ENCODE results near the gene DHDH. TPM values are rescaled to one million over a fixed set of nuclear protein-coding genes. Genes with fewer than 3 reads are reported as not detected.
A peak's percentile ranks its signal among the peaks of the same experiment; 100 is the strongest.

DHDH gene
- total RNA-seq, 6 donors from 2014 or later: 1.9 to 6.3 (median 2.8) TPM

DNA sequence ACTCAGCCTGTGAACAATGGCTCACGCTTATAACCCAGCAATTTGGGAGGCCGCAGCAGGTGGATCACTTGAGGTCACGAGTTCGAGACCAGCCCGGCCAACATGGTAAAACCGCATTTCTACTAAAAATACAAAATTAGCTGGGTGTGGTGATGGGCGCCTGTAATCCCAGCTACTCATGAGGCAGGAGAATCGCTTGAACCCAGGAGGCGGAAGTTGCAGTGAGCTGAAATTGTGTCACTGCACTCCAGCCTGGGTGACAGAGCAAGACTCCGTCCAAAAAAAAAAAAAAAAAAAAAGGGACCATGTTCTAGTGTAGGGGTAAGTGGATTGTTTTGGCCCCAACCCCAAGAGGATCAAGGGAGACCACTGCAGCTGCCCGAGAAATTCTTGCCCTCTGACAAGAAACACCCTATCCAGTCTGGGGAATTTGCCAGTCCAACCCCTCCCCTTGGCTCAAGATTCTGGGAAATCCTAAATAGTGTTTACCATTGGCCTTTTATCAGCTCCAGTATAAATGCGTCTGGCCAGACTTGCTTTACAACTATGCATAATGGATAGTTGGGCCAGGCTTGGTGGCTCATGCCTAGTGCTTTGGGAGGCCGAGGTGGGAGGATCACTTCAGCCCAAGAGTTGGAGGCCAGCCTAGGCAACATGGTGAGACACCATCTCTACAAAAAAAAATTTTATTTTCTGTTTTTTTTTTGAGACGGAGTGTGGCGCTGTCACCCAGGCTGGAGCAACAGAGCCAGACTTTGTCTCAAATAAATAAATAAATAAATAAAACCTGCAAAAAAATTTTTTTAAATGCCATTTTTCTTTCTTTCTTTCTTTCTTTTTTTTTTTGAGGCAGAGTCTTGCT, 5.1 kb upstream of the DHDH start:
- no peak for TF ChIP-seq POLR2A (IDR thresholded peaks at IDR 0.05)
- no peak for TF ChIP-seq CTCF (IDR thresholded peaks at IDR 0.05)
- TF ChIP-seq POLR2AphosphoS5 (IDR thresholded peaks at IDR 0.05): peak; percentile 22 to 54
- peak in 1 of 4 donors; percentile 83 for TF ChIP-seq EP300 (IDR thresholded peaks at IDR 0.05)
- Histone ChIP-seq H3K27me3 (no peaks in the 10 kb centered on the region), H3K4me3 (no peak overlapping the region), H3K4me1 (peaks cover 3 to 21% (median 11%) of the 10 kb centered on the region in 4 donors), H3K27ac (peak overlapping the region in 3 of 4 donors; percentile 66 to 73 (median 68)), H3K36me3 (peaks cover 0 to 3% (median 0%) of the 10 kb centered on the region in 4 donors), H3K9me3 (no peaks in the 10 kb centered on the region)
- peak in 1 of 2 donors; percentile 80 for DNase-seq
- ATAC-seq (ENCODE audit: low FRiP score in 2 of 2): peak; percentile 28 to 74
- WGBS, 2 donors: 57 to 63% methylated on average over 15 of the region's 15 CpGs

- TF ChIP-seq CTCF (IDR thresholded peaks at IDR 0.05): no peak
- TF ChIP-seq EP300 (IDR thresholded peaks at IDR 0.05): no peak
- TF ChIP-seq POLR2A (IDR thresholded peaks at IDR 0.05): no peak
- no peak for TF ChIP-seq POLR2AphosphoS5 (IDR thresholded peaks at IDR 0.05)
- Histone ChIP-seq H3K36me3 (no peaks in the 10 kb centered on the region), H3K9me3 (no peaks in the 10 kb centered on the region), H3K4me1 (peaks cover 0 to 18% (median 7%) of the 10 kb centered on the region in 4 donors), H3K27ac (no peak overlapping the region), H3K4me3 (no peak overlapping the region), H3K27me3 (no peaks in the 10 kb centered on the region)
- no peak for ATAC-seq (ENCODE audit: low FRiP score in 2 of 2)
- peak in 1 of 2 donors; percentile 77 for DNase-seq
- WGBS, 2 donors: 88 to 93% methylated on average over 18 to 19 of the region's 19 CpGs
These were observed 1.3 kb downstream of the DHDH start for GRCh38 chr19:48934837-48935236.

DNA sequence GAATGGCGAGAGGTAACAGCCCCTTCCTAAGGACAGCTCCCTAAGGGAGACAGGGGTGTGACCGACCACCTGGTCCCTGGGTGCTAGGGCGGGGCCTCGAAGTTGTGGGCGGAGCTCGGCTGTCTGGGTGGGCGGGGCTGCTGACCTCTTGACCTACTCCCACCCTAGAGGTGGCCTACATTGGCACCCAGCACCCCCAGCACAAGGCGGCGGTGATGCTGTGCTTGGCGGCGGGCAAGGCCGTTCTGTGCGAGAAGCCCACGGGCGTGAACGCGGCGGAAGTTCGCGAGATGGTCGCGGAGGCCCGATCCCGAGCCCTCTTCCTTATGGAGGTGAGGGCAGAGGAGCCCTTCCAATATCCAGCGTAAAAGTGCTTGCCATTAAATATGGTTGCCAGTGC, 2.4 kb downstream of the DHDH start:
- Histone ChIP-seq H3K27me3 (no peaks in the 10 kb centered on the region), H3K27ac (no peak overlapping the region), H3K4me3 (no peak overlapping the region), H3K4me1 (peaks cover 0 to 18% (median 7%) of the 10 kb centered on the region in 4 donors), H3K36me3 (no peaks in the 10 kb centered on the region), H3K9me3 (peaks cover 2 to 6% (median 5%) of the 10 kb centered on the region in 4 donors)
- 98% methylated on average over 25 of the region's 25 CpGs for WGBS, 2 donors
- peak in 1 of 2 donors; percentile 80 for DNase-seq
- no peak for TF ChIP-seq CTCF (IDR thresholded peaks at IDR 0.05)
- TF ChIP-seq POLR2A (IDR thresholded peaks at IDR 0.05): no peak
- no peak for TF ChIP-seq POLR2AphosphoS5 (IDR thresholded peaks at IDR 0.05)
- TF ChIP-seq EP300 (IDR thresholded peaks at IDR 0.05): no peak
- no peak for ATAC-seq (ENCODE audit: low FRiP score in 2 of 2)

GRCh38 chr19:48938256-48938655, 4.8 kb downstream of the DHDH start:
- Histone ChIP-seq H3K9me3 (peaks cover 3 to 10% (median 9%) of the 10 kb centered on the region in 4 donors), H3K4me3 (no peak overlapping the region), H3K27ac (no peak overlapping the region), H3K36me3 (no peaks in the 10 kb centered on the region), H3K27me3 (no peaks in the 10 kb centered on the region), H3K4me1 (peaks cover 0 to 11% (median 6%) of the 10 kb centered on the region in 4 donors)
- DNase-seq (no peak), ATAC-seq (ENCODE audit: low FRiP score in 2 of 2) (no peak)
- TF ChIP-seq EP300 (IDR thresholded peaks at IDR 0.05) (no peak), CTCF (IDR thresholded peaks at IDR 0.05) (no peak)
- WGBS, 2 donors: 86 to 89% methylated on average over 7 of the region's 7 CpGs

Measured in upper lobe of left lung (tissue), 6 donors.